ENCODE measurements around the gene GRHPR. TPM values are rescaled to one million over a fixed set of nuclear protein-coding genes. Genes with fewer than 3 reads are reported as not detected.

Gene GRHPR
- total RNA-seq, 4 donors from 2014 or later = 135 to 143 (median 138) TPM

- intact Hi-C loops (cut with DNase I) = loop anchor here (5.0 kb wide), 1 partner anchor 51 kb away; no protein-coding TSS in a partner anchor
- no peak for DNase-seq (ENCODE audit: extremely low spot score)
- WGBS = 94% methylated on average over 6 of the region's 13 CpGs
Measured at GRCh38 chr9:37410969-37411785, 11.3 kb upstream of the GRHPR start.

DNA sequence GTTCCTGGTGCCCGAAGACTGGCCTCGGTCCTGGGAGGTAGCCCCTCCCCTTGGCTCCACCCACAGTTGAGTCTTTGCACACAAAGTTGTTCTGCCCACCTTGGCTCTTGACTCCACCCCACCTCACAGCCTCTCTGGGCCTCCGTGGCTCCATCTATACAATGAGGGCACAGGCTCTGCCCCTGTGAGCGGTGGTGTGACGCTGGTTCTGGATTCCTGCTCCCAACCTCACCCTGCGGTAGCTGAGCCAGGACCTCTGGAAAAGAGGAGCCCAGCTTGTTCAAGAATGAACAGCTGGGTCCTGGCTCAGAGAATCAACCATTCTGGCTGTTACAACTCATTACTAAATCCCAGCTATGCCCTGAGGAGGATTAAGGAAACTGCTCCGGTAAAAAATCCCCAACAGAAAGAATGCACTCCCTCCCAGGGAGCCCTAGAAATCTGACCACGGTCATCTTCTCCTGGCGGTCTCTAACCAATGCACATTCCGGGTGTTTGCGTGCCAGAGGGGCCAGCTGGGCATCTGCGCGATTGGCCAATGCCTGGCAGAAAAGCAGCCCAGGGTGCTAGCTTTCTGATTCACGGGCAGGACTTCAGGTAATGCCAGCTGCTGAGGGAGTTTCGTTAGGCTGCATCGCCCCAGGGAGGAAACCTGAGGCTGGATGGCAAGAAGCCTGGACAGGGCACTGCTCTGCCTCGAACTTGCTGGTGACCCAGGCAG is 9.9 kb upstream of the GRHPR start:
- 80% methylated on average over 12 of the region's 17 CpGs for WGBS
- TF ChIP-seq EP300 (IDR thresholded peaks at IDR 0.05) = no peak
- no peak for TF ChIP-seq POLR2AphosphoS5 (IDR thresholded peaks at IDR 0.05)
- TF ChIP-seq, protein P1, sequence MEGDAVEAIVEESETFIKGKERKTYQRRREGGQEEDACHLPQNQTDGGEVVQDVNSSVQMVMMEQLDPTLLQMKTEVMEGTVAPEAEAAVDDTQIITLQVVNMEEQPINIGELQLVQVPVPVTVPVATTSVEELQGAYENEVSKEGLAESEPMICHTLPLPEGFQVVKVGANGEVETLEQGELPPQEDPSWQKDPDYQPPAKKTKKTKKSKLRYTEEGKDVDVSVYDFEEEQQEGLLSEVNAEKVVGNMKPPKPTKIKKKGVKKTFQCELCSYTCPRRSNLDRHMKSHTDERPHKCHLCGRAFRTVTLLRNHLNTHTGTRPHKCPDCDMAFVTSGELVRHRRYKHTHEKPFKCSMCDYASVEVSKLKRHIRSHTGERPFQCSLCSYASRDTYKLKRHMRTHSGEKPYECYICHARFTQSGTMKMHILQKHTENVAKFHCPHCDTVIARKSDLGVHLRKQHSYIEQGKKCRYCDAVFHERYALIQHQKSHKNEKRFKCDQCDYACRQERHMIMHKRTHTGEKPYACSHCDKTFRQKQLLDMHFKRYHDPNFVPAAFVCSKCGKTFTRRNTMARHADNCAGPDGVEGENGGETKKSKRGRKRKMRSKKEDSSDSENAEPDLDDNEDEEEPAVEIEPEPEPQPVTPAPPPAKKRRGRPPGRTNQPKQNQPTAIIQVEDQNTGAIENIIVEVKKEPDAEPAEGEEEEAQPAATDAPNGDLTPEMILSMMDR (IDR thresholded peaks at IDR 0.05) = no peak
- no peak for TF ChIP-seq POLR2A (IDR thresholded peaks at IDR 0.05; ENCODE audit: low read depth)
- Histone ChIP-seq H3K36me3 (no peaks in the 10 kb centered on the region), H3K4me1 (peaks cover 4 to 17% (median 16%) of the 10 kb centered on the region in 4 donors), H3K27me3 (no peaks in the 10 kb centered on the region), H3K27ac (replicated peaks in 1 of 4) (no peak overlapping the region), H3K9me3 (no peaks in the 10 kb centered on the region), H3K4me3 (no peak overlapping the region)
- intact Hi-C loops (cut with DNase I) = loop anchor here (5.0 kb wide), 1 partner anchor 50 kb away; no protein-coding TSS in a partner anchor
- no peak for DNase-seq (ENCODE audit: extremely low spot score)

More at GRCh38 chr9:37410969-37411785, 11.3 kb upstream of the GRHPR start:
- Histone ChIP-seq H3K4me1 (peaks cover 4 to 17% (median 16%) of the 10 kb centered on the region in 4 donors), H3K27me3 (no peaks in the 10 kb centered on the region), H3K4me3 (no peak overlapping the region), H3K27ac (replicated peaks in 1 of 4) (no peak overlapping the region), H3K36me3 (no peaks in the 10 kb centered on the region), H3K9me3 (no peaks in the 10 kb centered on the region)
- TF ChIP-seq EP300 (IDR thresholded peaks at IDR 0.05) (no peak), POLR2A (IDR thresholded peaks at IDR 0.05; ENCODE audit: low read depth) (no peak), POLR2AphosphoS5 (IDR thresholded peaks at IDR 0.05) (no peak)
- TF ChIP-seq, protein P1 (IDR thresholded peaks at IDR 0.05) = no peak

DNA sequence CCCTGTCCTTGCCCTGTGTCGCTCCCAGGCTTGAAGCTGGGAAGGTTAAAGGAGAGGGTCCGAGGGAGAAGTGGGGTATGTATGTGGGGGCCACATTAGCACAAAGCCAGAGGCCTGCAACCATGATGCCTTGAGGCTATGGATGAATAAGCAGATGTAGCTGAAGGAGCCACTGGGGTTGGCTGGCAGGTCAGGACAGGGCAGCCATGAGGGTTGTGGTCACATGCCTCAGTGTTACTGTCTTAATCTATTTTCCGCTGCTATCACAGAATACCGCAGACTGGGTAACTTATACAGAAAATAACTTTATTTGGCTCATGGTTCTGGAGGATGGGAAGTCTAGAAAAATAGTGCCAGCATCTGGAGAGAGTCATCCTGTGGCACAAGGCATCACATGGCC is 9.2 kb upstream of the GRHPR start:
- no peak for DNase-seq (ENCODE audit: extremely low spot score)
- WGBS = 100% methylated on average over 4 of the region's 4 CpGs
- no peaks in the 10 kb centered on the region for H3K9me3 ChIP-seq
- no peak overlapping the region for H3K27ac ChIP-seq (replicated peaks in 1 of 4)
- no peak for TF ChIP-seq POLR2A (IDR thresholded peaks at IDR 0.05; ENCODE audit: low read depth)
- no peak for TF ChIP-seq EP300 (IDR thresholded peaks at IDR 0.05)
- H3K36me3 ChIP-seq = no peaks in the 10 kb centered on the region
- no peaks in the 10 kb centered on the region for H3K27me3 ChIP-seq
- H3K4me3 ChIP-seq = no peak overlapping the region
- intact Hi-C loops (cut with DNase I) = loop anchor here (5.0 kb wide), 1 partner anchor 49 kb away; no protein-coding TSS in a partner anchor
- H3K4me1 ChIP-seq = peaks cover 4 to 17% (median 16%) of the 10 kb centered on the region in 4 donors

DNA sequence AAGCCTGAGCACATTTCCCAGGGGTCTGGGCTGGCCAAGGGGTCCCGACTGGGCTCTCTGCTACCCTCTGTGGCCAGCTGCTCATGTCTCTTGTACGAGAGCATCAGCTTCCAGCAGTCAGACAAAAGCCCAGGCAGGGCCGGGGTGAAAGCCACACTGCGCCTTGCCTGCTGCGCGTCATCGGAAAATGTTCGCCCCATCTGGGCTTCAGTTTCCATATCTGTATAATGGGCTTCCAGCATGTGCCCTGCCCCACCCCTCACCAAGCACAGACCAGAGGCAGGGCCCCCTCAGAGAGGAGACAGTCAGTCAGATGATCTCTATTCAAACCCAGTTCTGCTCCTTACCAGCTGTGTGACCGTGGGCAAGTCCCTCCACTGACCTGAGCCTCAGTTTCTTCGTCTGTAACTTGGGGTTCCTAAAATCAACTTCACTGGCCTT is 8.0 kb upstream of the GRHPR start:
- Histone ChIP-seq H3K9me3 (no peaks in the 10 kb centered on the region), H3K36me3 (no peaks in the 10 kb centered on the region), H3K27me3 (no peaks in the 10 kb centered on the region), H3K27ac (replicated peaks in 1 of 4) (peak overlapping the region; percentile 60 to 83 (median 76)), H3K4me3 (no peak overlapping the region), H3K4me1 (peaks cover 4 to 17% (median 16%) of the 10 kb centered on the region in 4 donors)
- DNase-seq (ENCODE audit: extremely low spot score) = no peak
- intact Hi-C loops (cut with DNase I) = loop anchor here (5.0 kb wide), 1 partner anchor 48 kb away; no protein-coding TSS in a partner anchor
- WGBS = 81% methylated on average over 7 of the region's 10 CpGs
- TF ChIP-seq EP300 (IDR thresholded peaks at IDR 0.05) = no peak

DNA sequence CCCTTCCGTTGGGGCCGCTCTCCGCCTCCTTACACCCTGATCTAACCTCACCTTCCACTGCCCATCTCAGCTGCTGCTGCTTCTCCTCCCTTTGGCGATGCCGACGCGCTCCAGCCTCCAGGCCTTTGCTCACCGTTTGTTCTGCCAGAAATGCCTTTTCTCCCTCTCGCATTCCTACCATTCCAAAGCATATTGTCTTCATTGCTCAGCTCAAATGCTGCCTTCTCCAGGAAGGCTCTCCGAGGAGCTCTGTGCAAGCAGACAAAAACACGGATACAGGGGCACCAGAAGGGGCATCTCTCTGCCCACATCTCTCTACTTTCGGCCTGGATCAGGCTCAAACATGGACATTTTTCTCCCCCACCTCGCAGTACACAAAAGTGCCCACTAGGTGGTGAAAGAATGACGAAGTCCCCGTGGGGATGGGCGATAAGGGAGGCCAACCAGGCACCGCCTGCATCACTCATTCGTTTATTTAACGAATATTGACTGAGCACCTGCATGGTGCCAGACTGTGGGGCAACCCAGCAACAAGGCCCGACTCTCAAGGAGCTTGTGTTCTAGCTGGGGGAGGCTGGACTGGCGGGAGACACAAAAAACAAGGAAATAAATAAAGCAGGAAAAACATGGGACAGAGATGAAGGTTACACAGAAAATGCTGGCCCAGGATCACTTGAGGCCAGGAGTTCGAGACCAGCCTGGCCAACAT is 7.3 kb upstream of the GRHPR start:
- TF ChIP-seq, protein P1 (IDR thresholded peaks at IDR 0.05) = peak; percentile 78 to 88 (median 83)
- TF ChIP-seq POLR2A (IDR thresholded peaks at IDR 0.05; ENCODE audit: low read depth) (no peak), POLR2AphosphoS5 (IDR thresholded peaks at IDR 0.05) (peak; percentile 51 to 67), EP300 (IDR thresholded peaks at IDR 0.05) (no peak)
- H3K9me3 ChIP-seq = no peaks in the 10 kb centered on the region
- intact Hi-C loops (cut with DNase I) = no loop called here
- DNase-seq (ENCODE audit: extremely low spot score) = no peak
- H3K36me3 ChIP-seq = no peaks in the 10 kb centered on the region
- 22% methylated on average over 22 of the region's 22 CpGs for WGBS
- H3K4me1 ChIP-seq = peaks cover 4 to 17% (median 16%) of the 10 kb centered on the region in 4 donors
- H3K27me3 ChIP-seq = no peaks in the 10 kb centered on the region
- peak overlapping the region; percentile 60 to 83 (median 76) for H3K27ac ChIP-seq (replicated peaks in 1 of 4)
- peak overlapping the region; percentile 9 to 34 (median 20) for H3K4me3 ChIP-seq

Measured in esophagus muscularis mucosa (tissue), 4 donors.